Measurements from ENCODE around the gene PI4K2A.
"Not testable (repeated sequence)": the region's sequence is repeated elsewhere in the genome, so short reads cannot be mapped to it uniquely, and the experiment has no call there.

The PI4K2A gene

GRCh38 chr10:97675222-97675621, 34.8 kb downstream of the PI4K2A start:
- DNase-seq (ENCODE audit: low read depth in 2 of 2): no peak

DNA sequence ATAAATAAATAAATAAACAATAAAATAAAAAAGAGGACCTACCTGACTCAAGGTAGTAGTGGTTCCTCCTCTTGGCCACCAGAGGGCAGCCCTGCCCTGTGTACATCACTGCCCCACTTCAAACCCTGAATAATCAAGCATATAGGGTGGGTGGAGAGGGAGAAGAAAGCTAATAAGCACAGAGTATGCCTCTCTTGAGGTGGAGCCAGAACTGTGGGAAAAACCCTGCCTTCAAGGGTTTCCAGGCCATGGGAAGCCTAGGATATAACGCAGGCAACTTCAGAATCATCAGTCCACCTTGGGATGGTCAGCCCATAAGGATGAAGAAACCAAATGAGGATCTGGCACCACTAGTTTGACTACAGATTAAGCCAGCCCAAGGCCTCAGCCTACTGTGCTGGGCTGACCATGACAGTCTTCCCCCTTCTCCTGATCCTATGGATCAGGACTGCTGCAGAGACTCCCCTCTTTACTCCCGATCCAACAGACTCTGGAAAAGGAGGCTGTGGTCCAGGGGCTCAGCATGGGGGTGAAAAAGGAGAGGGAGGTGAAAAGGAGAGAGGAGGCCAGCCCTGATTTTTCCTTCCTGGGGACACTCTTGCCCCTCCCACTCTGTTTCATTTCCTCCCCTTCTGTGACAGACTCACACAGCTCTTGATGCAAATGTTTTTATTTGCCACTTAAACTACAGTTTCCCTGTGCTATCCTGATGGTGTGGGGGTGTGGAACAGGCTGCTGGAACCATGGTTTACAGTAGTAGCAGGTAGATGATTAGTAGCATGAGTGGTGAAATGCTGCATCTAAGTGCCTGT, 36.5 kb downstream of the PI4K2A start:
- peak in 1 of 2 donors; percentile 31 for DNase-seq (ENCODE audit: low read depth in 2 of 2)

- no peak for DNase-seq (ENCODE audit: low read depth in 2 of 2)
These were observed 39.1 kb downstream of the PI4K2A start for GRCh38 chr10:97679594-97679993.

DNA sequence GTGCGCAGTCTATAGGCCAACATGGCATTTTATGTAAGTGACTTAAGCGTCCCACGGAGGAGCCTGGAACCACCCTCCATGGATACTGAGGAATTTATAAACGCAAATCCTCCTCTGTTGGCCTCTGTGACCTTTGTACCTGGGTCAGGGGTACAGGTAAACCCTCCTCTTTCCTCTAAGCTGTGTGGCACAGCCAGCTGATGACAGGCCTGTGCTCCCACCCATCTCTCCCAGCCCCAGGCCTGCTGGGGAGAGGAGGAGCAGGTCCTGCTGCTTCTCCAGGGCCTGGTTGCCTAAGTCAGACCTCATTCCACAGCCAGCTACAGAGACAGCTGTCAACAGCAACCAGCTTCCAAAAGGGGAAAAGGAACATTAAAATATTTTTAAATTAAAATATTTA, 41.6 kb downstream of the PI4K2A start:
- no peak for DNase-seq (ENCODE audit: low read depth in 2 of 2)

- DNase-seq (ENCODE audit: low read depth in 2 of 2): no peak
These were observed 43.3 kb downstream of the PI4K2A start for GRCh38 chr10:97683556-97684367.

GRCh38 chr10:97684368-97684713, 43.9 kb downstream of the PI4K2A start:
- not testable (repeated sequence) for DNase-seq (ENCODE audit: low read depth in 2 of 2)

- no peak for DNase-seq (ENCODE audit: low read depth in 2 of 2)
These were observed 44.5 kb downstream of the PI4K2A start for GRCh38 chr10:97684866-97685394.

DNA sequence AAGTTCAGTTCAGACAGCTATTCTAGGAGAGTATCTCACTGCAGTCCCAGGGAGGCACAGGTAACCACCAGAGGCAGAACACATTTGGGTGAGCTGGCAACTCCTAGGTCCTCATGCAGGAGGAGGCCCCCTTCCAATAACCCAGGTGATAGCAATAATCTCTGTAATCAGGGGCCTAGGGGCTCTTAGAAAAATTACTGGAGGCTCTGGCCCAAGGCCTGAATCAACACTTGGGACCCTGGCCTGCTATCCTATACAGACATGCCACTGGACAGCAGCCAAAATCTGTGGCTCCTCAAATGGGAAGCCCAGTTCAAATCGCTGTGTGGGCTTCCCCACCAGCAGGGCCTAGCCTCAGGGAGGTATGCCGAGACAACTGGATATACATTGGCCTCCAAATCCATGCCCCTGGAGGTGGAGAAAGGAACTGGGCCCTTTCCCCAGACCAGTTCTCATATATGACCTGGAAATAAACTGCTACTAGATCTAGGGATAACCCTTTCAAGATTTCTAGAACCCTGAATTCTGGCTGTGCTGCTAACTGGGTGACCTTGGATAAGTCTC, 45.0 kb downstream of the PI4K2A start:
- DNase-seq (ENCODE audit: low read depth in 2 of 2): no peak

DNA sequence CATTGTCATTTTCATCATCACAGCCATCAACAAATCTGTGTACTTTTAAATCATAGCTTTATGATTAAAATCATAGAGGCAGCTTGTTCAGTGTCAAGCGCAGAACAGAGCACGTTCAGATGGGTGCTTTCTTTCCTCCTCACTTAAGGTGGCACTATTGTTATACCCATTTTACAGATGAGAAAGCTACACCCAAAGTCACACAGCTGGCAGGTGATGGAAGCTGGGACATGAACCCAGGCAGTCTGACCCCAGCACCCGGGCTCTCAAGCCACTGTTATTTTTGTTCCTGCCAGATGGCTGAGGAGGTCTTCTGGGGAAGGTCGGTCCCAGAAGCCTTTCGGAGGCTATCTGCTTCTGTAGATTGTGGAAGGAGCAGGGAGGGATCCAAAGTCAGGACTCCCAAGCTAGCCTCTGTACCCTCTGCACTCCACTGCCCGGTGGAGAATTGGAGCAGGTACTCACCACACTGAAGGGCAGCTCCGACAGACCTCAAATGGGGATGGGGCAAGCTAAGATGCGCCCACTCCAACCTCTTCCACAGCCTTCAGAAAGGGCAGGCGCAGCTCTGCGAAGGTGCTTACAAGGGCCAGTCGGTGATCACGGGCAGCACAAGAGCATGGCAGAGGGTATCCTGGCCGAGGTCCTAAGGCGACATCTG, 46.0 kb downstream of the PI4K2A start:
- DNase-seq (ENCODE audit: low read depth in 2 of 2): no peak

GRCh38 chr10:97686962-97687784, 46.7 kb downstream of the PI4K2A start, which contains the start of gene AVPI1:
AVPI1 (minus strand) TSS chr10:97687241; CDS start chr10:97679905, 7,336 bp downstream.
- peak; percentile 91 to 94 for DNase-seq (ENCODE audit: low read depth in 2 of 2)

DNA sequence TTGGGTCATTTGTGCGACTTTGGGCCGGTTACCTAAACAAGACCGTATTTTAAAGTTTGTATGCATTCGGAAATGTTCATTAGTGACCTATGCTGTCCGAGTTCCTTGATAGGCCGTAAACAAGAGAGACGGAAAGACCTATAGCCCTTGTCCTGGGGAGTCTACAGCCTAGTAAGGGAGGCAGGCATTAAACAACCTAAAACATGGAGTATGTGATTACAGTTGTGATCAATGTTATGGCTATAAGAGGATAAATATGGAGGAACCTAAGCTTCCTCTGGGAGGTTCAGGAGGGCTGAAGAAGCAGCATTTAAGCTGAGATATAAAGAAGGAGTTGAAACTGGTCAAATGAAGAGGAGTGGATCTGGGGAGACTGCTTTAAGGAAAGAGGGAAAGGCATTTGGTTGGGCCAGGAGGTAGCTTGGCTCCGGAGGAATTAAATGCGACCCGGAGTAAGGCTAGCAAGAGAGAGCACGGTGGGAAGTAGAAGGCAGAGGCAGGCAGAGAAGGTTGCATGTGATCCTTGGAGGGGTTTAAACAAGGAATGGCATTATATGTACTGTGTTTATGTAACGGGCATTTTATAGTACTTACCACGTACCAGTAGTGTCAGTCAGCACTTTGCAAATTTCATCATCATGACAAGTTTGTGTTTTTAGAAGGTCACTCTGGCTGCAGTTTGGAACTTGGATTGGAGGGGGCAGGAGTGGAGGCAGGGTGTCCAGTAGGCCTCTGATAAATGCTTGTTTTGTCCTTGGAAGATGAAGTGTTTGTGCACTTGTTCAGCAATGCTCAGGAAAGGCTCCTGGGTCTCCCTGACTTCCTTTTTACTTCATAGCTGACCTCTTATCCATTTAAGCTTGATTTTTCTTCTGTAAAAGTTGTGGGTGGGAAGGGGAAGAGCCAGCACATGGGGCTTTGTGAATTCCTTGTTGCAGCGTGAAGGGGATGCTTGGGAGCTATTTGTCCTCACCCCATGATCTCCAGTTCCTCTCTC, 47.6 kb downstream of the PI4K2A start:
- DNase-seq (ENCODE audit: low read depth in 2 of 2): no peak

- DNase-seq (ENCODE audit: low read depth in 2 of 2): no peak
These were observed 49.1 kb downstream of the PI4K2A start for GRCh38 chr10:97689559-97690020.

DNA sequence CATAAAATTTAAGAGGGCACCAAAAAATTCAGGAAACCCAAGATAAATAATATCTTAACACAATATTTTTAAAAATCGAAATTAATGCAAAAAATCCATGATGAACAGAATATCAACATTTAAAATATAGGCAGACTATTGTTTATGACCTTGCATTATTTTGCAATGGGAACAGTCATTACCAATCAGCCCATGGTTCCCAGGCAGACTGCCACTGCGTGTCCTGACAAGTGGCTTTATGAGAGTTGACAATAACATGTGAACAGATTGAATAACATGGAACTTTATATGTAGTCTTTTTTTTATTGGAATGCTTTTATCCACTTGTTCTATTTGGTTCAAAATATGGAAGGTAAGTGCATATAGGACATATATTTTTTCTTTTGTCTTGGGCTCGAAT, 49.7 kb downstream of the PI4K2A start:
- no peak for DNase-seq (ENCODE audit: low read depth in 2 of 2)

DNA sequence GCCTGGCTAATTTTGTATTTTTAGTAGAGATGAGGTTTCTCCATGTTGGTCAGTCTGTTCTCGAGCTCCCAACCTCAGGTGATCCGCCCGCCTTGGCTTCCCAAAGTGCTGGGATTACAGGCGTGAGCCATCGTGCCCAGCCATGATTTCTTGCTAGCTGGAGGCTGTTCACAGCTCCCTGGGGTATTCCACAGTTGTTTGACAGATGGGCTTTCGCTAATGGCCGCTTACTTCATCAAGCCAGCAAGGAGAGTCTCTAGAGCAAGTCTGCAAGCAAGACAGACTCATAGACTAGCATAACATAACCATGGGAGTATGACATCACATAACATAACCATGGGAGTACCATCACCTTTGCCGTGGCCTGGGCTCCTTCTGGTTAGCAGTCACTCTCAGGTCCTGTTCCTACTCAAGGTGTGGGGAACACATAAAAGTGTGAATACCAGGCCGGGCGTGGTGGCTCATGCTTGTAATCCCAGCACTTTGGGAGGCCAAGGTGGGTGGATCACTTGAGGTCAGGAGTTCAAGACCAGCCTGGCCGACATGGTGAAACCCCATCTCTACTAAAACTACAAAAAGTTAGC, 57.7 kb downstream of the PI4K2A start:
- not testable (repeated sequence) for DNase-seq (ENCODE audit: low read depth in 2 of 2)

DNA sequence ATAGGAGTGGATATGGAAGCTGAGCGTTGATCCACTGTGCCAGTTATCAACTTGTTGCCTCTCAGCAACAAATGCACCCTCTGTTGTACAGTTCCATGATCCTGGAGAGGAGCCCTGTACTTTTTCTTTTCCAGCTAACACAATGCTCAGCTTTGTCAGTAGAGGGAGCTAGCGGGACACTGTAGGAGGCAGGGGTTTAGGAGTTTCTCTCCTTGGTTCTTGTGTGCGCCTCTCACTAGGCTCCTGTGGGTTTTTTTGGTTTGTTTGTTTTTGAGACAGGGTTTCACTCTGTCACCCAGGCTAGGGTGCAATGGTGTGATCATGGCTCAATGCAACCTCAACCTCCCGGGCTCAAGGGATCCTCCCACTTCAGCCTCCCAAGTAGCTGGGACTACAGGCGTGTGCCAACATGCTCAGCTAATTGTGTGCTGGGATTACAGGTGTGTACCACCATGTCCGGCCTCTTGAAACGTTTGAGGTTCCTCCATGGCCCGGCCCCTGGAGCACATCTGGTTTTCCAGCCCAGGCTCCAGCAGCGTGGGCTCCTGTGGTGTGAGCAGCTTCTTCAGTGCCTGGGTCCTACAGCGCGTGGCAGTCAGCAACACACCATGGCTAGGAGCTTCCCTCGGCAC, 61.1 kb downstream of the PI4K2A start:
- DNase-seq (ENCODE audit: low read depth in 2 of 2): no peak

DNA sequence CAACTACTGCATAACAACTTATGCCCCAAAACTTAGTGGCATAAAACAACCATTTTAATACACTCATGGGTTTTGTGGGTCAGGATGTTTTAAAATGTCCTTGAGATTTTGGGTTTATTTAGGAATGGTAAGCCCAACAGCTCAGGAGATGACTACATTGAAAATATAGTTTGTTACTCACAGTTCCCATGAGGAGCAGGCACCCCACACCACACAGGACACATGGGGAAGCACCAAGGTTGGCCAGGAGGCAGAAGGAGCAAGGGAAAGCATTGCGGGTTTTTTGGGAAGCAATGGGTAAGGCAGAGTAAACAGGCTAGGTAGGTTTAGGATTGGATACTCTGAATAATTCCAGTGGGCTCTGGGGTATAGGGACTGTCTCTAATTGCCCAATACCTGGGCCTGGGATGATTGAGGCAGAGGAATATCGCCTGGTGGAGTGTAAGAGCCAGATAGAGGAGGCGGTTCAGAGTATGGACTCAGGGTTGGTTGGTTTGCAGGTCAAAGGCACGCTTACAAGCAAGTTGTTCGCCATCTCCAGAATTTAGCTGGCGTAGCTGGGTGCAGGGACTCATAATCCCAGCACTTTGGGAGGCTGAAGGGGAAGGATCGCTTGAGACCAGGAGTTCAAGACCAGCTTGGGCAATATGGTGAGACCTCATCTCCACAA, 63.1 kb downstream of the PI4K2A start:
- DNase-seq (ENCODE audit: low read depth in 2 of 2): no peak

GRCh38 chr10:97704341-97704740, 63.9 kb downstream of the PI4K2A start:
- DNase-seq (ENCODE audit: low read depth in 2 of 2): no peak

- no peak for DNase-seq (ENCODE audit: low read depth in 2 of 2)
These were observed 64.7 kb downstream of the PI4K2A start for GRCh38 chr10:97705006-97705670.
